Measurements from ENCODE around the gene TRIO. TPM values are rescaled to one million over a fixed set of nuclear protein-coding genes. Genes with fewer than 3 reads are reported as not detected.

The TRIO gene
- total and polyA plus RNA-seq, 2 of the 8 experiments (the other 6 are each of a cell fraction or from before 2014, with no cell fraction given) = 35.1 to 69.1 TPM

DNA sequence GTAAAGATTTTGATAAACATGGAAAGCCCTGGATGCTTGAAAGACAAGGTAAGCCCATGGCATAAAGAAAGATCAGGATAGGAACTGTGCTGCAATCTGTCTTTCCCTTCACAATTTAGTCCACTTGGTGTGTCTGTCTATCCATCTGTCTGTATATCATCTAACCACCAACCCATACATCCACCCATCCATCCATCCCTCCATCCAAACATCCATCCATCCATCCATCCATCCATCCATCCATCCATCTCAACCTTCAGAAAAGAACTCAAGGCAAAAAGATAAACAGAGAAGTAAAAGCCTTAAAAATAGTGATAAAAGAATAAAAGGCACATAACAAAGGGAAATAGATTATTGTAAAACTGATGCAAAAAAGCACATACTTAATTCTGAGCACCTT lies 15.1 kb upstream of the TRIO start (continued):
- TF ChIP-seq, protein P1, sequence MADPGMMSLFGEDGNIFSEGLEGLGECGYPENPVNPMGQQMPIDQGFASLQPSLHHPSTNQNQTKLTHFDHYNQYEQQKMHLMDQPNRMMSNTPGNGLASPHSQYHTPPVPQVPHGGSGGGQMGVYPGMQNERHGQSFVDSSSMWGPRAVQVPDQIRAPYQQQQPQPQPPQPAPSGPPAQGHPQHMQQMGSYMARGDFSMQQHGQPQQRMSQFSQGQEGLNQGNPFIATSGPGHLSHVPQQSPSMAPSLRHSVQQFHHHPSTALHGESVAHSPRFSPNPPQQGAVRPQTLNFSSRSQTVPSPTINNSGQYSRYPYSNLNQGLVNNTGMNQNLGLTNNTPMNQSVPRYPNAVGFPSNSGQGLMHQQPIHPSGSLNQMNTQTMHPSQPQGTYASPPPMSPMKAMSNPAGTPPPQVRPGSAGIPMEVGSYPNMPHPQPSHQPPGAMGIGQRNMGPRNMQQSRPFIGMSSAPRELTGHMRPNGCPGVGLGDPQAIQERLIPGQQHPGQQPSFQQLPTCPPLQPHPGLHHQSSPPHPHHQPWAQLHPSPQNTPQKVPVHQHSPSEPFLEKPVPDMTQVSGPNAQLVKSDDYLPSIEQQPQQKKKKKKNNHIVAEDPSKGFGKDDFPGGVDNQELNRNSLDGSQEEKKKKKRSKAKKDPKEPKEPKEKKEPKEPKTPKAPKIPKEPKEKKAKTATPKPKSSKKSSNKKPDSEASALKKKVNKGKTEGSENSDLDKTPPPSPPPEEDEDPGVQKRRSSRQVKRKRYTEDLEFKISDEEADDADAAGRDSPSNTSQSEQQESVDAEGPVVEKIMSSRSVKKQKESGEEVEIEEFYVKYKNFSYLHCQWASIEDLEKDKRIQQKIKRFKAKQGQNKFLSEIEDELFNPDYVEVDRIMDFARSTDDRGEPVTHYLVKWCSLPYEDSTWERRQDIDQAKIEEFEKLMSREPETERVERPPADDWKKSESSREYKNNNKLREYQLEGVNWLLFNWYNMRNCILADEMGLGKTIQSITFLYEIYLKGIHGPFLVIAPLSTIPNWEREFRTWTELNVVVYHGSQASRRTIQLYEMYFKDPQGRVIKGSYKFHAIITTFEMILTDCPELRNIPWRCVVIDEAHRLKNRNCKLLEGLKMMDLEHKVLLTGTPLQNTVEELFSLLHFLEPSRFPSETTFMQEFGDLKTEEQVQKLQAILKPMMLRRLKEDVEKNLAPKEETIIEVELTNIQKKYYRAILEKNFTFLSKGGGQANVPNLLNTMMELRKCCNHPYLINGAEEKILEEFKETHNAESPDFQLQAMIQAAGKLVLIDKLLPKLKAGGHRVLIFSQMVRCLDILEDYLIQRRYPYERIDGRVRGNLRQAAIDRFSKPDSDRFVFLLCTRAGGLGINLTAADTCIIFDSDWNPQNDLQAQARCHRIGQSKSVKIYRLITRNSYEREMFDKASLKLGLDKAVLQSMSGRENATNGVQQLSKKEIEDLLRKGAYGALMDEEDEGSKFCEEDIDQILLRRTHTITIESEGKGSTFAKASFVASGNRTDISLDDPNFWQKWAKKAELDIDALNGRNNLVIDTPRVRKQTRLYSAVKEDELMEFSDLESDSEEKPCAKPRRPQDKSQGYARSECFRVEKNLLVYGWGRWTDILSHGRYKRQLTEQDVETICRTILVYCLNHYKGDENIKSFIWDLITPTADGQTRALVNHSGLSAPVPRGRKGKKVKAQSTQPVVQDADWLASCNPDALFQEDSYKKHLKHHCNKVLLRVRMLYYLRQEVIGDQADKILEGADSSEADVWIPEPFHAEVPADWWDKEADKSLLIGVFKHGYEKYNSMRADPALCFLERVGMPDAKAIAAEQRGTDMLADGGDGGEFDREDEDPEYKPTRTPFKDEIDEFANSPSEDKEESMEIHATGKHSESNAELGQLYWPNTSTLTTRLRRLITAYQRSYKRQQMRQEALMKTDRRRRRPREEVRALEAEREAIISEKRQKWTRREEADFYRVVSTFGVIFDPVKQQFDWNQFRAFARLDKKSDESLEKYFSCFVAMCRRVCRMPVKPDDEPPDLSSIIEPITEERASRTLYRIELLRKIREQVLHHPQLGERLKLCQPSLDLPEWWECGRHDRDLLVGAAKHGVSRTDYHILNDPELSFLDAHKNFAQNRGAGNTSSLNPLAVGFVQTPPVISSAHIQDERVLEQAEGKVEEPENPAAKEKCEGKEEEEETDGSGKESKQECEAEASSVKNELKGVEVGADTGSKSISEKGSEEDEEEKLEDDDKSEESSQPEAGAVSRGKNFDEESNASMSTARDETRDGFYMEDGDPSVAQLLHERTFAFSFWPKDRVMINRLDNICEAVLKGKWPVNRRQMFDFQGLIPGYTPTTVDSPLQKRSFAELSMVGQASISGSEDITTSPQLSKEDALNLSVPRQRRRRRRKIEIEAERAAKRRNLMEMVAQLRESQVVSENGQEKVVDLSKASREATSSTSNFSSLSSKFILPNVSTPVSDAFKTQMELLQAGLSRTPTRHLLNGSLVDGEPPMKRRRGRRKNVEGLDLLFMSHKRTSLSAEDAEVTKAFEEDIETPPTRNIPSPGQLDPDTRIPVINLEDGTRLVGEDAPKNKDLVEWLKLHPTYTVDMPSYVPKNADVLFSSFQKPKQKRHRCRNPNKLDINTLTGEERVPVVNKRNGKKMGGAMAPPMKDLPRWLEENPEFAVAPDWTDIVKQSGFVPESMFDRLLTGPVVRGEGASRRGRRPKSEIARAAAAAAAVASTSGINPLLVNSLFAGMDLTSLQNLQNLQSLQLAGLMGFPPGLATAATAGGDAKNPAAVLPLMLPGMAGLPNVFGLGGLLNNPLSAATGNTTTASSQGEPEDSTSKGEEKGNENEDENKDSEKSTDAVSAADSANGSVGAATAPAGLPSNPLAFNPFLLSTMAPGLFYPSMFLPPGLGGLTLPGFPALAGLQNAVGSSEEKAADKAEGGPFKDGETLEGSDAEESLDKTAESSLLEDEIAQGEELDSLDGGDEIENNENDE (IDR thresholded peaks at IDR 0.05; ENCODE audit: insufficient replicate concordance, low read length) = no peak
- TF ChIP-seq, protein P2, sequence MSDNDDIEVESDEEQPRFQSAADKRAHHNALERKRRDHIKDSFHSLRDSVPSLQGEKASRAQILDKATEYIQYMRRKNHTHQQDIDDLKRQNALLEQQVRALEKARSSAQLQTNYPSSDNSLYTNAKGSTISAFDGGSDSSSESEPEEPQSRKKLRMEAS (IDR thresholded peaks at IDR 0.05) = no peak
- no peak for TF ChIP-seq POLR2A (IDR thresholded peaks at IDR 0.05; ENCODE audit: control extremely low read depth in 1 of 2, low read depth in 2 of 2, low read length in 2 of 2)
